Fibroblast of lung (primary cell): ENCODE data around the gene TMEM132E. TPM values are rescaled to one million over a fixed set of nuclear protein-coding genes. Genes with fewer than 3 reads are reported as not detected.

Experiments
- DNase-seq, 2 donors: peaks; one replicate each; pipeline versions ENCODE4 v3.0.0 to v3.0.0-alpha.2; 2010; ENCODE audit warnings: low read depth in 2 of 2
- H2AFZ ChIP-seq: 2 replicates; pipeline ENCODE4 v1.5.1; 2012; ENCODE audit warnings: low read length, control low read depth, inconsistent platforms
- H3K27ac ChIP-seq: 2 replicates; pipeline ENCODE4 v1.5.1; 2011; ENCODE audit warnings: low read length, control low read depth; ENCODE audit not compliant: insufficient read depth
- H3K27me3 ChIP-seq: 2 replicates; pipeline ENCODE4 v1.5.1; 2011; ENCODE audit warnings: mild to moderate bottlenecking, low read length; ENCODE audit not compliant: control insufficient read depth, insufficient read depth
- H3K36me3 ChIP-seq: 2 replicates; pipeline ENCODE4 v1.5.1; 2011; ENCODE audit warnings: low read length; ENCODE audit not compliant: control insufficient read depth, insufficient read depth
- H3K4me1 ChIP-seq: 2 replicates; pipeline ENCODE4 v1.5.1; 2011; ENCODE audit warnings: low read length; ENCODE audit not compliant: control insufficient read depth, insufficient read depth; ENCODE audit errors: extremely low read depth
- H3K4me2 ChIP-seq: 2 replicates; pipeline ENCODE4 v1.5.1; 2011; ENCODE audit warnings: low read length, control low read depth; ENCODE audit not compliant: insufficient read depth; ENCODE audit errors: extremely low read depth
- H3K4me3 ChIP-seq, 4 experiments: fragments of 200-600 bp in 1 of 4; sonication (generic) in 1 of 4; replicated peaks in 1 of 4; 2 replicates each; pipeline ENCODE4 v1.5.1; 2011 to 2016; ENCODE audit warnings: low read length in 4 of 4, low read depth in 3 of 4, mild to moderate bottlenecking in 3 of 4, control low read depth in 2 of 4, inconsistent platforms in 1 of 4, mixed read lengths in 1 of 4; ENCODE audit not compliant: insufficient read depth in 1 of 4; ENCODE audit errors: control extremely low read depth in 1 of 4
- H3K79me2 ChIP-seq: 2 replicates; pipeline ENCODE4 v1.5.1; 2012; ENCODE audit warnings: mild to moderate bottlenecking, low read length, inconsistent platforms; ENCODE audit not compliant: control insufficient read depth, insufficient read depth
- H3K9ac ChIP-seq: 2 replicates; pipeline ENCODE4 v1.5.1; 2011; ENCODE audit warnings: mild to moderate bottlenecking, low read length, control low read depth; ENCODE audit not compliant: insufficient read depth
- H3K9me3 ChIP-seq: 2 replicates; pipeline ENCODE4 v1.5.1; 2012; ENCODE audit warnings: low read depth, low read length; ENCODE audit not compliant: control insufficient read depth, insufficient read depth
- H4K20me1 ChIP-seq: 2 replicates; pipeline ENCODE4 v1.5.1; 2011; ENCODE audit warnings: low read length; ENCODE audit not compliant: control insufficient read depth, insufficient read depth; ENCODE audit errors: extremely low read depth
- CTCF ChIP-seq, 2 donors: IDR thresholded peaks in 1 of 2; conservative IDR thresholded peaks in 1 of 2; 1 replicate in 1 of 2; 2 replicates in 1 of 2; pipeline ENCODE4 v1.5.1; 2011 to 2012; ENCODE audit warnings: low read length in 2 of 2, control low read depth in 1 of 2, inconsistent platforms in 1 of 2, low read depth in 1 of 2, mild to moderate bottlenecking in 1 of 2
- EZH2 ChIP-seq: IDR thresholded peaks from 2 replicates; pipeline ENCODE4 v1.5.1; 2012; ENCODE audit warnings: low read length, control low read depth, mild to moderate bottlenecking; ENCODE audit errors: missing control alignments
- polyA plus RNA-seq, 2 donors: library from polyadenylated mRNA; depleted of rRNA in 1 of 2; stranded (reverse) in 1 of 2; unstranded in 1 of 2; fragments of >200 nt; gene quantifications; 2 replicates each; pipeline ENCODE4 v1.2.1, GENCODE V29; 2011 to 2012; ENCODE audit warnings: missing spikeins in 1 of 2
- total RNA-seq: library from RNA; depleted of rRNA; stranded (reverse); fragments of >200 nt; gene quantifications from 2 replicates; pipeline ENCODE4 v1.2.1, GENCODE V29; 2014

TMEM132E gene
- total and polyA plus RNA-seq, 2 donors (not counting 1 experiment from before 2014, with no cell fraction given): not detected

GRCh38 chr17:34549966-34550365 lies 29.4 kb upstream of the TMEM132E start:
- no peak for TF ChIP-seq EZH2
- TF ChIP-seq CTCF (conservative IDR thresholded peaks at IDR 0.05 in 1 of 2, IDR thresholded peaks at IDR 0.05 in 1 of 2; ENCODE audit: low read depth in 1 of 2, low read length in 2 of 2): no peak
- no peak for DNase-seq

GRCh38 chr17:34553907-34554306 lies 25.5 kb upstream of the TMEM132E start:
- Histone ChIP-seq H3K27me3 (no peaks in the 10 kb centered on the region), H2AFZ (no peak overlapping the region), H3K9me3 (no peaks in the 10 kb centered on the region), H3K36me3 (no peaks in the 10 kb centered on the region), H3K27ac (no peak overlapping the region), H3K79me2 (no peaks in the 10 kb centered on the region), H3K4me1 (no peaks in the 10 kb centered on the region), H4K20me1 (no peaks in the 10 kb centered on the region), H3K4me3 (no peak overlapping the region), H3K9ac (no peak overlapping the region), H3K4me2 (no peak overlapping the region)
- no peak for TF ChIP-seq EZH2
- TF ChIP-seq CTCF (conservative IDR thresholded peaks at IDR 0.05 in 1 of 2, IDR thresholded peaks at IDR 0.05 in 1 of 2; ENCODE audit: low read depth in 1 of 2, low read length in 2 of 2): no peak
- DNase-seq: no peak

More at GRCh38 chr17:34549966-34550365, 29.4 kb upstream of the TMEM132E start:
- Histone ChIP-seq H2AFZ (no peak overlapping the region), H3K27ac (no peak overlapping the region), H3K79me2 (no peaks in the 10 kb centered on the region), H3K4me1 (no peaks in the 10 kb centered on the region), H3K36me3 (no peaks in the 10 kb centered on the region), H3K9me3 (no peaks in the 10 kb centered on the region), H4K20me1 (no peaks in the 10 kb centered on the region), H3K4me3 (no peak overlapping the region), H3K27me3 (no peaks in the 10 kb centered on the region), H3K9ac (no peak overlapping the region), H3K4me2 (no peak overlapping the region)

- Histone ChIP-seq H3K4me1 (no peaks in the 10 kb centered on the region), H3K79me2 (no peaks in the 10 kb centered on the region), H3K27ac (no peak overlapping the region), H3K27me3 (no peaks in the 10 kb centered on the region), H3K9ac (no peak overlapping the region), H4K20me1 (no peaks in the 10 kb centered on the region), H3K9me3 (no peaks in the 10 kb centered on the region), H3K36me3 (no peaks in the 10 kb centered on the region), H3K4me3 (no peak overlapping the region), H3K4me2 (no peak overlapping the region), H2AFZ (no peak overlapping the region)
- no peak for DNase-seq
- TF ChIP-seq EZH2 (no peak), CTCF (conservative IDR thresholded peaks at IDR 0.05 in 1 of 2, IDR thresholded peaks at IDR 0.05 in 1 of 2; ENCODE audit: low read depth in 1 of 2, low read length in 2 of 2) (no peak)
Observed at GRCh38 chr17:34556384-34556783, 23.0 kb upstream of the TMEM132E start.
